CD4-positive, alpha-beta T cell treated with Interleukin-15 for 4 hours (primary cell): ENCODE data around the gene ANKAR.

Experiments
- DNase-seq: peaks from one replicate; pipeline ENCODE4 v3.0.0-alpha.2; 2020; ENCODE audit warnings: low spot score

Gene ANKAR

DNA sequence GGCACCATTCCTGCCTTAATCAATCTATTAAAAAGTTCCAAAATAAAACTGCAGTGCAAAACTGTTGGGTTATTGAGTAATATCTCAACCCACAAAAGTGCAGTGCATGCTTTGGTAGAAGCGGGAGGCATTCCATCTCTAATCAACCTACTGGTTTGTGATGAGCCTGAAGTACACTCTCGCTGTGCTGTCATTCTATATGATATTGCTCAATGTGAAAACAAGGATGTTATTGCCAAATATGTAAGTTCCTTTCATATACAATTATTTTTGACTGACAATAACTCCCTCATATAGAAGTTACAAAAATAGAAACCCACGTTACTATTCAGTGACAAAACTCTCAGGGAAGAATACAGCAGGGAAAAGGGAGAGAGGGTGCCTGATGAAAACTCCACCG lies 45.1 kb downstream of the ANKAR start:
- no peak for DNase-seq

- DNase-seq = no peak
These were observed 48.7 kb downstream of the ANKAR start for GRCh38 chr2:189723192-189723591.
